Measurements from ENCODE around the gene KIAA1328.

Gene KIAA1328

DNA sequence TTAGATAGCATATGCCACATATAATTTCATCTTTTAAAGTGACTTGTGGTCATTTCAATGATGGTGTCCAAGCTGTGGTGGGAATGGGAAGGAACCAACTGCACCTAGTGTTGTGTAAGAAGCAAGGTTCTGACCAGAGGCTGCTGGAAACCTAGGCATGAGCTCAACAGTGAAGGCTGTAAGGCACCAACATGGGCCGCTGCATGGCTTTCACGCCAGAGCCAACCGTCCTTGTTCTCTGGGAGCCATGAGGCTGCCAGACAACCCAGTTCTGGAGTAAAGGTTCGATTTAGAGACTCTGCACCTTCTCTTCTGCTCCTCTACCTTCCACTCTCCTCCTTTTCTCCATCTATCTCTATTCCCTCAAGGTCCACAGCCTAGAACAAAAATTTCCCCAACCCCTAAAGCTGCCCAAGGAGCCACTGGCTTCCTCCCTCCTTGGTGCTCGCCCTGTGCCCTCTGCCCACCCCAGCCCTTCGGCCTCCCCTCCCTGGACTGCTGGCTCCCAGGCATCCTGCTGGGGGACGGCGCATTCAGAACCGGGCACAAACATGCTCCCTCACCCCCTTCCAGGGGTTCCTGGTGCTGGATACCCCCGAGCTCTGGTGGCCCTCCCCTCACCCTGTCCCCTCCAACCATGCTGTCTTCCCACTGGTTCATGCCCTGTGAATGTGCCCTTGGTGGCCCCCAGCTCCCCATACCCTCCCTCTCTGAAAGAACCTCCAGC, 431.6 kb downstream of the KIAA1328 start:
- CTCF ChIA-PET: no interaction called here
- DNase-seq (ENCODE audit: low spot score): no peak
- POLR2A ChIA-PET (ENCODE audit: low non-redundant PET): no interaction called here
- TF ChIP-seq, protein P1, sequence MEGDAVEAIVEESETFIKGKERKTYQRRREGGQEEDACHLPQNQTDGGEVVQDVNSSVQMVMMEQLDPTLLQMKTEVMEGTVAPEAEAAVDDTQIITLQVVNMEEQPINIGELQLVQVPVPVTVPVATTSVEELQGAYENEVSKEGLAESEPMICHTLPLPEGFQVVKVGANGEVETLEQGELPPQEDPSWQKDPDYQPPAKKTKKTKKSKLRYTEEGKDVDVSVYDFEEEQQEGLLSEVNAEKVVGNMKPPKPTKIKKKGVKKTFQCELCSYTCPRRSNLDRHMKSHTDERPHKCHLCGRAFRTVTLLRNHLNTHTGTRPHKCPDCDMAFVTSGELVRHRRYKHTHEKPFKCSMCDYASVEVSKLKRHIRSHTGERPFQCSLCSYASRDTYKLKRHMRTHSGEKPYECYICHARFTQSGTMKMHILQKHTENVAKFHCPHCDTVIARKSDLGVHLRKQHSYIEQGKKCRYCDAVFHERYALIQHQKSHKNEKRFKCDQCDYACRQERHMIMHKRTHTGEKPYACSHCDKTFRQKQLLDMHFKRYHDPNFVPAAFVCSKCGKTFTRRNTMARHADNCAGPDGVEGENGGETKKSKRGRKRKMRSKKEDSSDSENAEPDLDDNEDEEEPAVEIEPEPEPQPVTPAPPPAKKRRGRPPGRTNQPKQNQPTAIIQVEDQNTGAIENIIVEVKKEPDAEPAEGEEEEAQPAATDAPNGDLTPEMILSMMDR (conservative IDR thresholded peaks at IDR 0.05; ENCODE audit: low read depth): no peak
- no peak overlapping the region for H3K27ac ChIP-seq

DNA sequence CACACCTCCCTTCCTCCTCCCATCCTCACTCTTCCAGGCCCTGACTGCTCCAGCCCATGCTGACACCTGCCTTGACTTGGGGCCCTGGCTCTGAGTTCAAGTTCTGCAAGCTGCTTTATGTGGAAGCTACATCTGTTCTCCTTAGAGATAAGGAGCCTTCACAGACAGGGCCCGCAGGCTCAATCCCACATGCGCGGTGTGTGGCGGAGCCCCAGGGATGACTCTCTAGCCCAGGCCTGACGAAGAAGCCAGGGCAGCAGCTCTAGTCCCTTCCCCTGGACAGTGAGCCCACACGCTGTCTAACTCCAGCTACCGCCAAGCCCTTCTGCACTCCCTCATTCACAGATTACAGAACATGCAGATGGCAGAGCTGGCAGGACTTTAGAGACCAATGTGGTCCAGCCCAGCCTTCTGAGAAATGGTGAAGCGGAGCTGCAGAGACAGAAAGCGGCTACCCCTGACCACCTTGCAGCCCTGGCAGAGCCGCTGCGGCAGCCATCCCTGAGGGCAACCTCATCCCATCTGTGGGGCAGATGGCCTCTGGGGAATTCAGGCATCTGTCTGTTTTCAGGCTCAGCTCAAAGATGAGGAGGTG, 432.4 kb downstream of the KIAA1328 start:
- ChIA-PET POLR2A (ENCODE audit: low non-redundant PET) (no interaction called here), CTCF (no interaction called here)
- DNase-seq (ENCODE audit: low spot score): no peak
- no peak overlapping the region for H3K27ac ChIP-seq
- TF ChIP-seq, protein P1 (conservative IDR thresholded peaks at IDR 0.05; ENCODE audit: low read depth): no peak

DNA sequence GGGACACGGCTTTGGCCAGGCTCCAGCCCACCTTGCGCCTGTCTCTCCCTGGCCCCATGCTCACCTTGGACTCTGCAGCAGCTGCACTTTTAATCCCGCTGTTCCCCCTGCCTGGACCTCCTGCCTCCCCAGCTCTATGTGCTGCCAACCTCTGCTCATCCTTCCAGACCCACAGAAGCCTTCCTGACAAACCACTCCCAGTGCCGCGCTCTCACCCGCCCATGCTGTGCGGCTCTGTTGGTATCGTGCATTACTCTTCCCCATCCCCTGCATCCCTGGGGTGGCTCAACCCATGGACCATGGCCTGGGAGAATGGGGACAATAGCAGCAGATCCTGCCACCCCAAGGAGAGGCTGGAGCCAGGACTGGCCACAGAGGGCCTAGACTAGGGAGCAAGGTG, 433.1 kb downstream of the KIAA1328 start:
- CTCF ChIA-PET: no interaction called here
- POLR2A ChIA-PET (ENCODE audit: low non-redundant PET): no interaction called here
- no peak for DNase-seq (ENCODE audit: low spot score)
- TF ChIP-seq, protein P1 (conservative IDR thresholded peaks at IDR 0.05; ENCODE audit: low read depth): no peak
- H3K27ac ChIP-seq: no peak overlapping the region

DNA sequence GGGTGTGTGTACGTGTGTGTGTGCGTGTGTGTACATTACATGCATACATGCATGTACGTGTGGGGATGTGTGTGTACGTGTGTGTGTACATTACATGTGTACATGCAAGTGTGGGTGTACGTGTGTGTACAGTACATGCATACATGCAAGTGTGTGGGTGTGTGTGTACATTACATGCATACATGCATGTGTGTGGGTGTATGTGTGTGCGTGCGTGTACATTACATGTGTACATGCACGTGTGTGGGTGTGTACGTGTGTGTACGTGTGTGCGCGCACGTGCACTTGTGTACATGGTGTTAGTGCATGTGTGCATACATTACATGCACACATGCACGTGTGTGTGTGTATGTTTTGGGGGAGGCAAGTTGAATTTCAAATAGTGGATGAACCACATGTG, 436.0 kb downstream of the KIAA1328 start:
- ChIA-PET CTCF (no interaction called here), POLR2A (ENCODE audit: low non-redundant PET) (no interaction called here)
- no peak overlapping the region for H3K27ac ChIP-seq
- TF ChIP-seq, protein P1 (conservative IDR thresholded peaks at IDR 0.05; ENCODE audit: low read depth): no peak
- DNase-seq (ENCODE audit: low spot score): no peak

GRCh38 chr18:37265382-37265781, 436.5 kb downstream of the KIAA1328 start:
- POLR2A ChIA-PET (ENCODE audit: low non-redundant PET): no interaction called here
- CTCF ChIA-PET: no interaction called here
- DNase-seq (ENCODE audit: low spot score): no peak

GRCh38 chr18:37266290-37266689, 437.4 kb downstream of the KIAA1328 start:
- H3K27ac ChIP-seq: no peak overlapping the region
- no peak for DNase-seq (ENCODE audit: low spot score)
- CTCF ChIA-PET: no interaction called here
- TF ChIP-seq, protein P1 (conservative IDR thresholded peaks at IDR 0.05; ENCODE audit: low read depth): 0 out of 2 replicates have a peak, but pooled peaks have one; percentile 7
- POLR2A ChIA-PET (ENCODE audit: low non-redundant PET): no interaction called here

More at GRCh38 chr18:37265382-37265781, 436.5 kb downstream of the KIAA1328 start:
- TF ChIP-seq, protein P1 (conservative IDR thresholded peaks at IDR 0.05; ENCODE audit: low read depth): no peak
- H3K27ac ChIP-seq: no peak overlapping the region
